PC-3 (cell line): ENCODE data around the gene CSMD2. TPM values are rescaled to one million over a fixed set of nuclear protein-coding genes. Genes with fewer than 3 reads are reported as not detected.

Experiments
- ATAC-seq: fragments of 200-7000 bp; cut with Tn5 transposase; 2 replicates; pipeline ENCODE4 v1.9.1; 2020; ENCODE audit warnings: mild to moderate bottlenecking, moderate library complexity
- BruUV-seq: library from RNA; stranded (reverse); fragments of 400-500 nt; replicated peaks from 2 replicates; lab custom pipeline; 2021; lab: Mats Ljungman, UMichigan
- CTCF ChIA-PET: fragments of 300-600 bp; sonication (Branson Sonifier 250); formaldehyde crosslinking; loops from one replicate; lab custom pipeline; 2022; ENCODE audit warnings: antibody characterized with exemption; lab: Charles Lee
- POLR2A ChIA-PET: fragments of 300-600 bp; sonication (Branson Sonifier 250); formaldehyde crosslinking; loops from one replicate; lab custom pipeline; 2022; ENCODE audit warnings: antibody characterized with exemption; ENCODE audit not compliant: unreplicated experiment; lab: Charles Lee
- DNase-seq: peaks from one replicate; pipeline ENCODE4 v3.0.0-alpha.2; 2015
- H2AFZ ChIP-seq: fragments of 300-600 bp; sonication (generic); 2 replicates; pipeline ENCODE4 v1.6.0; 2016; ENCODE audit warnings: antibody characterized with exemption, low read length
- H3F3A ChIP-seq: fragments of 300-600 bp; sonication (generic); one replicate; pipeline ENCODE4 v1.6.0; 2017; ENCODE audit warnings: antibody characterized with exemption, low read length, control low read depth, mild to moderate bottlenecking; ENCODE audit not compliant: unreplicated experiment
- H3K27ac ChIP-seq: fragments of 300-600 bp; sonication (generic); 2 replicates; pipeline ENCODE4 v1.5.1; 2016; ENCODE audit warnings: mild to moderate bottlenecking, low read length
- H3K27me3 ChIP-seq: fragments of 300-600 bp; sonication (generic); 2 replicates; pipeline ENCODE4 v1.6.1; 2016; ENCODE audit warnings: low read length, mixed read lengths
- H3K36me3 ChIP-seq: fragments of 300-600 bp; sonication (generic); 2 replicates; pipeline ENCODE4 v1.6.1; 2016; ENCODE audit warnings: low read depth, mixed run types, low read length, mixed read lengths
- H3K4me1 ChIP-seq: fragments of 300-600 bp; sonication (generic); 2 replicates; pipeline ENCODE4 v1.5.1; 2016; ENCODE audit warnings: low read length; ENCODE audit not compliant: insufficient read depth
- H3K4me2 ChIP-seq: fragments of 300-600 bp; sonication (generic); 2 replicates; pipeline ENCODE4 v1.6.0; 2016; ENCODE audit warnings: low read length
- H3K4me3 ChIP-seq: fragments of 300-600 bp; sonication (generic); 2 replicates; pipeline ENCODE4 v1.5.1; 2016; ENCODE audit warnings: mild to moderate bottlenecking, low read length, mixed read lengths
- H3K79me2 ChIP-seq: fragments of 300-600 bp; sonication (generic); 2 replicates; pipeline ENCODE4 v1.6.1; 2017; ENCODE audit warnings: low read length, mixed read lengths
- H3K9ac ChIP-seq: fragments of 300-600 bp; sonication (generic); 2 replicates; pipeline ENCODE4 v1.6.0; 2016; ENCODE audit warnings: mild to moderate bottlenecking, low read length
- H3K9me2 ChIP-seq: fragments of 300-600 bp; sonication (generic); replicated peaks from 2 replicates; pipeline ENCODE4 v1.6.1; 2016; ENCODE audit warnings: mixed run types, low read length, mixed read lengths
- H3K9me3 ChIP-seq: fragments of 300-600 bp; sonication (generic); 2 replicates; pipeline ENCODE4 v1.6.1; 2016; ENCODE audit warnings: low read length, mixed read lengths
- H4K20me1 ChIP-seq: fragments of 300-600 bp; sonication (generic); 2 replicates; pipeline ENCODE4 v1.6.1; 2016; ENCODE audit warnings: low read length, mixed read lengths
- CTCF ChIP-seq: fragments of 300-600 bp; sonication (generic); conservative IDR thresholded peaks from 2 replicates; pipeline ENCODE4 v1.5.1; 2017; ENCODE audit warnings: antibody characterized with exemption, low read depth, mild to moderate bottlenecking, low read length
- EZH2 ChIP-seq: fragments of 300-600 bp; sonication (generic); IDR thresholded peaks from one replicate; pipeline ENCODE4 v1.6.1; 2017; ENCODE audit warnings: antibody characterized with exemption, mild to moderate bottlenecking, low read length; ENCODE audit not compliant: unreplicated experiment
- EZH2phosphoT487 ChIP-seq: fragments of 300-600 bp; sonication (generic); IDR thresholded peaks from 2 replicates; pipeline ENCODE4 v1.6.1; 2018; ENCODE audit warnings: mild to moderate bottlenecking, antibody characterized with exemption, low read length, borderline replicate concordance
- intact Hi-C: fragments of 100-400 bp; cut with micrococcal nuclease; formaldehyde crosslinking; loops from 2 replicates; pipeline ENCODE4 v1.9.0; 2023
- total RNA-seq: library from RNA; depleted of rRNA; stranded (reverse); fragments of >200 nt; gene quantifications from 2 replicates; pipeline ENCODE4 v1.2.3, GENCODE V29; 2014

CSMD2 gene
- total RNA-seq, 1 experiment from 2014 or later, result not detected

GRCh38 chr1:34131396-34132160, 33.5 kb downstream of the CSMD2 start:
- Histone ChIP-seq H3K9ac (no peak overlapping the region), H3F3A (no peaks in the 10 kb centered on the region), H3K27ac (no peak overlapping the region), H3K4me3 (no peak overlapping the region), H2AFZ (no peak overlapping the region), H3K27me3 (0 out of 2 replicates have a peak, but pooled peaks cover 6% of the 10 kb centered on the region), H3K4me1 (no peaks in the 10 kb centered on the region), H3K4me2 (no peak overlapping the region), H3K36me3 (no peaks in the 10 kb centered on the region), H4K20me1 (no peaks in the 10 kb centered on the region), H3K9me2 (no peaks in the 10 kb centered on the region), H3K9me3 (no peaks in the 10 kb centered on the region), H3K79me2 (no peaks in the 10 kb centered on the region)
- BruUV-seq, result no TSS peak
- POLR2A ChIA-PET, result no interaction called here
- TF ChIP-seq EZH2, result no peak
- TF ChIP-seq CTCF, result no peak
- TF ChIP-seq EZH2phosphoT487, result no peak
- intact Hi-C loops, result no loop called here
- DNase-seq, result no peak
- no peak for ATAC-seq
- CTCF ChIA-PET, result no interaction called here

GRCh38 chr1:34130306-34130705, 34.7 kb downstream of the CSMD2 start:
- ChIA-PET POLR2A (no interaction called here), CTCF (no interaction called here)
- Histone ChIP-seq H3K9me3 (no peaks in the 10 kb centered on the region), H3K79me2 (no peaks in the 10 kb centered on the region), H3K4me1 (no peaks in the 10 kb centered on the region), H3K36me3 (no peaks in the 10 kb centered on the region), H3K27me3 (0 out of 2 replicates have a peak, but pooled peaks cover 6% of the 10 kb centered on the region), H2AFZ (no peak overlapping the region), H3K27ac (no peak overlapping the region), H3K4me3 (no peak overlapping the region), H4K20me1 (no peaks in the 10 kb centered on the region), H3K9me2 (no peaks in the 10 kb centered on the region), H3K9ac (no peak overlapping the region), H3F3A (no peaks in the 10 kb centered on the region), H3K4me2 (no peak overlapping the region)
- BruUV-seq, result no TSS peak
- intact Hi-C loops, result no loop called here
- DNase-seq (no peak), ATAC-seq (no peak)
- TF ChIP-seq CTCF (no peak), EZH2phosphoT487 (no peak), EZH2 (no peak)

- H3K27ac ChIP-seq, result no peak overlapping the region
- H3K4me2 ChIP-seq, result no peak overlapping the region
- no peaks in the 10 kb centered on the region for H3K4me1 ChIP-seq
- no peaks in the 10 kb centered on the region for H3K9me3 ChIP-seq
- ChIA-PET POLR2A (no interaction called here), CTCF (no interaction called here)
- H3K9ac ChIP-seq, result no peak overlapping the region
- H2AFZ ChIP-seq, result no peak overlapping the region
- ATAC-seq (no peak), DNase-seq (no peak)
- no peaks in the 10 kb centered on the region for H3F3A ChIP-seq
- no peak for TF ChIP-seq EZH2phosphoT487
- no peak for TF ChIP-seq EZH2
- TF ChIP-seq CTCF, result no peak
- no peak overlapping the region for H3K4me3 ChIP-seq
- H3K27me3 ChIP-seq, result 0 out of 2 replicates have a peak, but pooled peaks cover 3% of the 10 kb centered on the region
- H4K20me1 ChIP-seq, result no peaks in the 10 kb centered on the region
- no TSS peak for BruUV-seq
- no peaks in the 10 kb centered on the region for H3K9me2 ChIP-seq
- H3K79me2 ChIP-seq, result no peaks in the 10 kb centered on the region
- intact Hi-C loops, result no loop called here
- no peaks in the 10 kb centered on the region for H3K36me3 ChIP-seq
Measured at GRCh38 chr1:34129630-34130029, 35.4 kb downstream of the CSMD2 start.
